HG02840 (cell line): ENCODE results near the gene CDC34.

ENCODE experiments used
- ATAC-seq: cut with Tn5 transposase; IDR thresholded peaks from one replicate; pipeline ENCODE4 v1.9.1; 2021; ENCODE audit warnings: mild to moderate bottlenecking, moderate library complexity, moderate number of reproducible peaks; ENCODE audit not compliant: unreplicated experiment, low FRiP score

Gene CDC34

GRCh38 chr19:496986-497385, 34.6 kb upstream of the CDC34 start:
- ATAC-seq: no peak

DNA sequence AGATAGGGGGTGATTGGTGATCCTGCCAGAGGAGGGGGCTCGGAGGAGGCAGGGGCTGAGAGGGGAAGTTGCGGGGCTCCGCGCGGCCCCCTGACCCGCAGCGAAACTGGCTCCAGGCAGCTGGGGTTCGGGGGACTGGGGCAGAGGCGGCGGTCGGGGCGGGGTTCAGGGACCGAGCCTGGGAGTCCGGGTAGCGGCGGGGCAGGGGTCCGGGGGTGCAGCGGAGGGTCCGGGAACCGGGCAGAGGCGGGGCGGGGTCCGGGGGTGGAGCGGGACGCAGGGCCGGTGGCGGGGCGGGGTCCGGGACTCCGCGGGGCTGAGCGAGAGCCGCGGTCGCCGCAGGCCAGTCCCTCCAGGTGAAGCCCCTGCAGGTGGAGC, 34.1 kb upstream of the CDC34 start:
- ATAC-seq: no peak

- no peak for ATAC-seq
Observed at GRCh38 chr19:497869-498510, 33.6 kb upstream of the CDC34 start.

GRCh38 chr19:498511-498891, 33.1 kb upstream of the CDC34 start:
- no peak for ATAC-seq

GRCh38 chr19:498977-499623, 32.5 kb upstream of the CDC34 start:
- no peak for ATAC-seq

DNA sequence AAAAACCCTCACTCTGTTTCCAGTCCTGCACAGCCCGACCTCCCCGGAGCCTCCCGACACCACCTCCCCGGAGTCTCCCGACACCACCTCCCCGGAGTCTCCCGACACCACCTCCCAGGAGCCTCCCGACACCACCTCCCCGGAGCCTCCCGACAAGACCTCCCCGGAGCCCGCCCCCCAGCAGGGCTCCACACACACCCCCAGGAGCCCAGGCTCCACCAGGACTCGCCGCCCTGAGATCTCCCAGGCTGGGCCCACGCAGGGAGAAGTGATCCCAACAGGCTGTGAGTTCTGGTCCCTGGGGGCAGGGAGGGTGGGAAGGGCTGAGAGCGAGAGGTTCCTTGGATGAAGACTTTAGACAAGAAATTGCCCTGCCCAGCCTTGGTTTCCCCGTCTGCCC, 29.9 kb upstream of the CDC34 start:
- ATAC-seq: no peak

- no peak for ATAC-seq
Observed at GRCh38 chr19:504616-505015, 26.9 kb upstream of the CDC34 start.

GRCh38 chr19:506404-507285, 24.9 kb upstream of the CDC34 start:
- peak; percentile 66 for ATAC-seq

DNA sequence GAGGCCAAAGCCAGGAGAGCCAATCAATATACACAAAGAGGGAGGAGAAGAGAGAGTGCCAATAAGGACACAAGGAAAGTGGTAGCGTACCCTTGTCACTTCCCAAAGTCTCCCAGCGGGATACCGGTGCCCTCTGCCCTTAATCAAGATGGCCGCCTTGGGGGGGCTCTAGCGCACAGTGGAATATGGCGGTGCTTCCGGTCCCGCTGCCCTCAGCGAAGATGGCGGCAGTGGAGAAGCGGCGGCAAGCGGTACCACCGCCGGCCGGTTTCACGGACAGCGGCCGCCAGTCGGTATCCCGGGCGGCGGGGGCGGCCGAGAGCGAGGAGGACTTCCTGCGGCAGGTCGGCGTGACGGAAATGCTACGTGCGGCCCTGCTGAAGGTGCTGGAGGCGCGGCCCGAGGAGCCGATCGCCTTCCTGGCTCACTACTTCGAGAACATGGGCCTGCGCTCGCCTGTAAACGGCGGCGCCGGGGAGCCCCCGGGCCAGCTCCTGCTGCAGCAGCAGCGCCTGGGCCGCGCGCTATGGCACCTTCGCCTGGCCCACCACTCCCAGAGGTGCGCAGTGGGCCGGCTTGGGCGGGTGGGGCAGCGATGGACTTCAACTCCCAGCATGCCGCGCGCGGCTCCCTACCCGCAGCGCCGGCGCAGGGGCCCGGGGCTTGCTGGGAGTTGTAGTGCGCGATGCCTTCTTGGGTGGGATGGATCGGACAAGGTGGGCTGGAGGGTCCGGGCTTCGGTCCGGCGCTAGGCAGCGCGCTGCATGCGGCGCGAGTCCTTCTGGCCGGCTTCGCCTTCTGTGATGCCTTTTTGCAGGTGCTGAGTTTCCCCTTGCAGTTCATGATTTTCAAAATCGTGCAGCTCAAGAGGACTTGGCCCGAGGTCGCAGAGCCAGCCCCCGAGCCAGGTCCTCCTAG, 24.0 kb upstream of the CDC34 start, which contains the start of gene TPGS1:
TPGS1 (plus strand) TSS at position 212 of the 918 bp plus-strand sequence; CDS start at position 222, 10 bp downstream.
- ATAC-seq: peak; percentile 72

DNA sequence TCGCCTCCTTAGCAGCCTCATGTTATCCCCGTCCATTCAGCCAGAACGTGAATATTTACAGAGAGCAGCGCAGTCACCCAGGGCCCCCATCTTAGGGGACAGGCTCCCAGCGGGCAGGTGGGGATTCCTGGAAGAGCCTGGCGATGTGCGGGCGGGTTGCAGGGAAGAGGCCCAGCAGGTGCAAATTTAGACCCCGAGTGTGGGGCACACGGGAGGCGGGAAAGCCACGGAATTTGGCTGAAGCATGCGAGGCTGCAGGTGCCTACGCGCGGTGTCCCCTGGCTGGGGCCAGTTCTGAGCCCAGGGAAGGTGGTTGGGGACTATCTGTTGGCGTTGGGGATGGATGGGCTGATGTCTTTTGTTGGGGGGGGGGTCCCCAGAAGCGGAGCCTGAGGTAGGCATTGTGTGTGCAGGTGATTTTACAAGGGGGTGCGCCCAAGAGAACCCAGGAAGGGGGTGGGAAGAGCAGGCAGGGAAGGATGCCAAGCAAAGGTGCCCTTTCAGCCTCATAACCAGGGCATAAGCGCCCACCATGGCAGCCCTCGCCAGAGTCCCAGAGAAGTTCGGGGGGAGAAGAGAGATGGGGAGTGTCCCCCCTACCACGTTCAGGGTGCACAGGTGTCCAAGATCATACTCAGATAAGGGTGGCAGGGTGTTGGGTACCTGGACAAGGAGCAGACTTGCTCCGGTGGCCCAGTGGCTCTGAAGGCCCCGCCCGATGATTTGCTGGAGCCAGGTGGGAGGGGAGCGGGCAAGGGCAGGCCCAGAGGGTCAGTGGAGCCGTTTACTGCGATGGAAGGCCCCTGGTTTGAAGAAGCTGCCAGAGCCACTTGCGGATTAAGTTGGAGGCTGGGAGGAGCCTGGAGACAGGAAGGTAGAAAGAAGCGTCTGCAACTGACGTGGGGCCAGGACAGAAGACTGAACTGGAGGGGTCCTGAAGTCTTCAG, 23.1 kb upstream of the CDC34 start:
- ATAC-seq: no peak

DNA sequence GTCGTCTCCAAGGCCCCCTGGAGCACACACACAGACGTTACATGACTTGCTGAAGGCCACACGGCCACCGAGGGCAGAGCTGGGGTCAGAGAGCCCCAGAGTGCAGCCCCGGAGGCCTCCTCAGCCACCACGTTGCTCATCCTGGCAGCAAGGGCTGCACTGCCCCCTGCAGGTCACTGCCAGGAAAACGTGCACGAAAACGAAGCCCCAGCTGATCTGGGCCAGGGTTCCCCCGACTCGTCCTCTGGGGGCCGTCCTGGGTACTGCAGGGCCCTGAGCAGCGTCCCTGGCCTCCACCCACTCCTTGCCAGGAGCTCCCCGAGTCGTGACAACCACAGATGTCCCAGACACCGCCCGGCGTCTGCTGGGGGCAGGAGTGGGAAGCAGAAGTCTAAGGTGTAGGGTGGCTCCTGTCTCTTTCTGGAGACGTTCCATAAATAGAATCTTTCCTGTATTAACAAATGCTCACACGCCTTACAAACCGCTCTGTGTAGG, 20.9 kb upstream of the CDC34 start:
- ATAC-seq: no peak

- ATAC-seq: no peak
Observed at GRCh38 chr19:511101-511851, 20.3 kb upstream of the CDC34 start.

- no peak for ATAC-seq
Observed at GRCh38 chr19:512547-513365, 18.8 kb upstream of the CDC34 start.

- no peak for ATAC-seq
Observed at GRCh38 chr19:513368-514165, 18.0 kb upstream of the CDC34 start.

DNA sequence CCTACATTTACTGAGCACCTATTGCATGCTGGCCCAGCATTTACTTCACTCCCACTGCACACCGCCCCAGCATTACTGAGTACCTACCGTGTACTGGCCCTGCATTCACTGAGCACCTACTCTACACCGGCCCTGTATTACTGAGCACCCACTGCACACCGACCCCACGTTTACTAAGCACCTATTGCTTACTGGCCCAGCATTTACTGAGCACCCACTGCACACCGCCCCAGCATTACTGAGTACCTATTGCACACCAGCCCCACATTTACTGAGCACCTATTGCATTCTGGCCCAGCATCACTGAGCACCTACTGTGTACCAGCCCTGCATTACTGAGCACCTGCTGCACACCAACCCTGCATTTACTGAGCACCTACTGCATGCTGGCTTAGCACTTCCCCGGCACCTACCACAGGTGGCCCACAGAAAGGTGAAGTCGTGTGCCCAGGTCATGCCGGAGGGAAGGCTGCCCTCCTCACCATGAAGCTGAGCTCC, 17.3 kb upstream of the CDC34 start:
- ATAC-seq: no peak

- ATAC-seq: no peak
Observed at GRCh38 chr19:517721-518597, 13.6 kb upstream of the CDC34 start.
